ENCODE data around the gene TCF7L2. TPM values are rescaled to one million over a fixed set of nuclear protein-coding genes. Genes with fewer than 3 reads are reported as not detected.
A peak's percentile ranks its signal among the peaks of the same experiment; 100 is the strongest.

TCF7L2 gene
- total RNA-seq, 6 experiments from 2014 or later = 14.6 to 18.1 (median 16.2) TPM

DNA sequence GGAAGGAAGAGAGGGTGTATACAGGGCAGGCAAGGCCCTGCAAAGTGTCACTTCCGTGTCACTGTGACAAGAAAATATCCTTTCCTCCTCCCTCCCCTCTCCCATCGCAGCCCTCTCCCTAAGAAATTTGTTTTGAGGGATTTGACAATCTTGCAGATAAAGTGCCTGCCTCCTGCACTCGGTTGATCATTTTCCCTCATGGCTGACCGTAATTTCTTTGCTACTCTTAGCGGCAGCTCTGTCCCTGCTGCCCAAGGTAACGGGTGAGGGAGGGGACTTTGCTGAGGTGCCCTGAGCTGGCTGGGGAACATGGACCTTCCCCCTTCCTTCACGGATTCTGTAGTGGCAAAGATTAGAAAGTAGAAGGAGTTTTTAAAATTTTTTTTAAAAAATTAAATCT is 179.1 kb downstream of the TCF7L2 start:
- H3K4me1 Mint-ChIP-seq (ENCODE audit: low read depth) = peaks cover 83% of the 10 kb centered on the region
- peaks cover 7% of the 10 kb centered on the region for H3K27me3 Mint-ChIP-seq (ENCODE audit: insufficient read depth)
- H3K4me3 Mint-ChIP-seq = peak overlapping the region; percentile 75; the same call in 1 of the 2 replicates
- TF ChIP-seq, protein P1, sequence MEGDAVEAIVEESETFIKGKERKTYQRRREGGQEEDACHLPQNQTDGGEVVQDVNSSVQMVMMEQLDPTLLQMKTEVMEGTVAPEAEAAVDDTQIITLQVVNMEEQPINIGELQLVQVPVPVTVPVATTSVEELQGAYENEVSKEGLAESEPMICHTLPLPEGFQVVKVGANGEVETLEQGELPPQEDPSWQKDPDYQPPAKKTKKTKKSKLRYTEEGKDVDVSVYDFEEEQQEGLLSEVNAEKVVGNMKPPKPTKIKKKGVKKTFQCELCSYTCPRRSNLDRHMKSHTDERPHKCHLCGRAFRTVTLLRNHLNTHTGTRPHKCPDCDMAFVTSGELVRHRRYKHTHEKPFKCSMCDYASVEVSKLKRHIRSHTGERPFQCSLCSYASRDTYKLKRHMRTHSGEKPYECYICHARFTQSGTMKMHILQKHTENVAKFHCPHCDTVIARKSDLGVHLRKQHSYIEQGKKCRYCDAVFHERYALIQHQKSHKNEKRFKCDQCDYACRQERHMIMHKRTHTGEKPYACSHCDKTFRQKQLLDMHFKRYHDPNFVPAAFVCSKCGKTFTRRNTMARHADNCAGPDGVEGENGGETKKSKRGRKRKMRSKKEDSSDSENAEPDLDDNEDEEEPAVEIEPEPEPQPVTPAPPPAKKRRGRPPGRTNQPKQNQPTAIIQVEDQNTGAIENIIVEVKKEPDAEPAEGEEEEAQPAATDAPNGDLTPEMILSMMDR (IDR thresholded peaks at IDR 0.05) = no peak
- H3K36me3 Mint-ChIP-seq (ENCODE audit: low read depth) = no peaks in the 10 kb centered on the region
- DNase-seq = no peak
- peak overlapping the region; percentile 79; the same call in 1 of the 2 replicates for H3K27ac Mint-ChIP-seq
- H3K9me3 Mint-ChIP-seq = no peaks in the 10 kb centered on the region

DNA sequence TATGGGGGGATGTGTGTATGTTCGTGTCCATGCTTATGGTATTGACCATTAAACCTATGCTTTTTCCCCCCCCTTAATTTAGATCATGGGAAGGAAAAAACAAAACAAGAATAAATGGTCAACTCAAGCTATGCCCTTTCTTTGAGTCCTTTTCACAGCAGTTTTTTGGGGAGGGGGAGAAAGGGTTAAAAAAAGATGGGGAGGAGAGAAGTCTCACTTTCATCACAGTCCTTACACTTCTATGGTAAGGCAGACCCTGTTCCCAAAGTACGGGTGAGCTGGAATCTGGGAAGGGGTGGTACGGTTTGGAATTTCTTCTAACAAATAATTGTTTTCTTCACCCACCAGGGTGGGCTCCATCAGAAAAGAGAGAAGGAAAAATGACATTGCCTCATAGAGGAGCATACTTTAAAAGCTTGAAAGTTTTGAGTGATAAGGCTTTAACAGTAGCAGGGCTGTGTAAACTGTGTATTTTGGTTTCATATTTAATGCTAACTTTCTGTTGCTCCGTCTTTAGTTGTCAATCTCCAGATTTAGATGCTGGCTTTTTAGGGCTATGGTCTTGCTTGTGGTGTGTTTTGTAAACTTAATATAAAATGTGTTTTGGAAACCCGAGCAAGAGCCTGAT is 180.1 kb downstream of the TCF7L2 start:
- peaks cover 7% of the 10 kb centered on the region for H3K27me3 Mint-ChIP-seq (ENCODE audit: insufficient read depth)
- no peak overlapping the region for H3K27ac Mint-ChIP-seq
- peaks cover 83% of the 10 kb centered on the region for H3K4me1 Mint-ChIP-seq (ENCODE audit: low read depth)
- TF ChIP-seq, protein P1 (IDR thresholded peaks at IDR 0.05) = no peak
- no peak for DNase-seq
- H3K4me3 Mint-ChIP-seq = peak overlapping the region; percentile 75; the same call in 1 of the 2 replicates
- no peaks in the 10 kb centered on the region for H3K36me3 Mint-ChIP-seq (ENCODE audit: low read depth)
- no peaks in the 10 kb centered on the region for H3K9me3 Mint-ChIP-seq

DNA sequence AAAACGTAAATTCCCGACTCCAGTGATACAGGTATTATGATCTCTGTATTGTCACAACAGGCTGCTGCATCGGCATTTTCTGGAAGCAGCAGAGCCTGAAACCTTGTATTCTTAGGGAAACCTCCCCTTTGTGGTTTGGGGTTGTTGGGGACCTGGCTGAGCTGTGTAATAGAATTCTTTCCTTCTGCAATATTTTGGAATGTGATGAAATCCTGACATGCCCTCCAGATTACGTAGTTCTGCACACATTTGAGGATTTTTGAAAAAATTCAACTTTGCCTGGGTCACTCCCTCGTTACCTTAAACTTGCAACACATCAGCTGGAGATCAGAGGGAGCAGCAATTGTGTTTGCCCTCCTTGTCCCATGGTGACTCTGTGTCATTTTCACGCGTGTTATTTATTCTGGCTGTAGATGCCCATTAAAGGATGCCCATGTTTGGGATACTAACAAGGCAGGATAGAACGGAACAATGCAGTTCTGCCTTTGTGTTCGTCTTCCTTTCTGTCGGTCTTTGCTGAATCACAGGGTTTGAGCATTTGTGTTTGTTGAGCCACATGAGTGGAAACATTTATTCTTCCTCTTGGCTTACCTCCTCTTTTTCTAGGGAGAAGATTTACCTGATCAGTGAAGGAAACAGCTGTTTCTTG is 181.7 kb downstream of the TCF7L2 start:
- TF ChIP-seq, protein P1 (IDR thresholded peaks at IDR 0.05) = no peak
- peak; percentile 66 for DNase-seq
- Mint-ChIP-seq H3K9me3 (no peaks in the 10 kb centered on the region), H3K27me3 (ENCODE audit: insufficient read depth) (peaks cover 7% of the 10 kb centered on the region), H3K36me3 (ENCODE audit: low read depth) (no peaks in the 10 kb centered on the region), H3K4me3 (peak overlapping the region; percentile 69), H3K4me1 (ENCODE audit: low read depth) (peaks cover 69% of the 10 kb centered on the region), H3K27ac (peak overlapping the region; percentile 84)

DNA sequence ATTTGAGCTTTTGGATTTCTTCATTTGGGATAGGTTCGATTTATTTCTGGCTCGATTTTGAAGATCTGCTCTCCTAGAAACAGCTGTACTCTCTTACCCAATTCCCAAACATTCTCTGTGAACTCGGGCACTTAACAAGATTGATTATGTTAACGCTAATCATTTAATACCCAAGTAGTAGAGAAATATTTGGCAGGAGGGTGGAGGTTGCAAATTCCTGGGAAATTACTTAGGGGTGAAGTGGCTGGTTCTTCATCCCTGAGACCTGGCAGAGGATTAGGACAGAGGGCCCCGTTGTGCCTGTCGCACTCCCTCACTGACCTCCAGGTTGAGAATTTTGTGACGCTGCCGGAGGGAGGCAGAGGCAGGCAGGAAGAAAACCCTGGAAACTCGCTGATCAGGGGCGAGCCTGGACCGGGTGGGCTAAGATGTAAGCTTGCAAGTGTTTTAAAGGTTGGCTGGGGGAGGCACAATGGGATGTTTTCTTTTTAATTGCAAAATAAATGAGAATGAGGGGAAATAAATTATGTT is 182.6 kb downstream of the TCF7L2 start:
- H3K4me3 Mint-ChIP-seq = peak overlapping the region; percentile 69
- TF ChIP-seq, protein P1 (IDR thresholded peaks at IDR 0.05) = no peak
- H3K27ac Mint-ChIP-seq = peak overlapping the region; percentile 84
- H3K4me1 Mint-ChIP-seq (ENCODE audit: low read depth) = peaks cover 61% of the 10 kb centered on the region
- H3K36me3 Mint-ChIP-seq (ENCODE audit: low read depth) = 0 out of 2 replicates have a peak, but pooled peaks cover 5% of the 10 kb centered on the region
- peaks cover 5% of the 10 kb centered on the region for H3K27me3 Mint-ChIP-seq (ENCODE audit: insufficient read depth)
- no peaks in the 10 kb centered on the region for H3K9me3 Mint-ChIP-seq
- DNase-seq = no peak

DNA sequence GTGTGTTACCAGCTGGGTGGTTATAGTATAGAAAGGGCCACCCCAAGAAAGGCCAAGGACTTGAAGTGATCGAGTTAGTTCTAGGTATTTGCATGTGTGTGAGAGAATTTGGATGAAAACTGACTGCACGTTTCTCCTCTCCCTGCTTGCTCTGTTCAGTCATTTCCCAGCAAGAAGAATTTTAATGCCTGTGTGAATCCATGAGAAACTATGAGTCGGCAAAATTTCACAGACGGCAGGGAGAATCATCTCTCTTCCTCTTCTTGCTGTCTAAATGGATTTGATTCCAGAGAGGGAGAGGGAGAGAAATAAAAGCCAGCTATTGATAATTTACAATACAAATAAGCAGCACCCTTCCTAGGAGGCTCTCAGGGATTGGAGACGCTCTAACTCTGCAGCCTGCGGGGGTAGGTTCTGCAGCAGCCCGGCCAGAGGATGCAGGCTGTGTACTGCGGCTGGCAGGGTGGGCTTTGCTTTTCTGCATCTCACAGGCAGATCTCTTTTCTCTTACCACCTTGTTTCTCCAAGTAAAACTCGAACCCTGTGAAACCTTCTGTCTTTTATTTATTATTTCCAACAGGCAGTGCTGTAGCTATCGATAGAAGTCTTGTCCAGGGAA is 183.6 kb downstream of the TCF7L2 start:
- H3K27ac Mint-ChIP-seq = peak overlapping the region; percentile 84

More for the DNA sequence above, 183.6 kb downstream of the TCF7L2 start:
- peak overlapping the region; percentile 69 for H3K4me3 Mint-ChIP-seq
- TF ChIP-seq, protein P1 (IDR thresholded peaks at IDR 0.05) = no peak
- 0 out of 2 replicates have a peak, but pooled peaks cover 5% of the 10 kb centered on the region for H3K36me3 Mint-ChIP-seq (ENCODE audit: low read depth)
- H3K27me3 Mint-ChIP-seq (ENCODE audit: insufficient read depth) = peaks cover 2% of the 10 kb centered on the region
- peaks cover 52% of the 10 kb centered on the region for H3K4me1 Mint-ChIP-seq (ENCODE audit: low read depth)
- peak; percentile 45 for DNase-seq
- no peaks in the 10 kb centered on the region for H3K9me3 Mint-ChIP-seq

All from HFFc6 (cell line).